ENCODE measurements around the gene SYNDIG1.

GRCh38 chr20:24708411-24709295 lies 239.2 kb downstream of the SYNDIG1 start:
- TF ChIP-seq CTCF (conservative IDR thresholded peaks at IDR 0.05; ENCODE audit: low read depth, low read length) (no peak), POLR2A (IDR thresholded peaks at IDR 0.05; ENCODE audit: low read depth, low read length) (no peak), RCOR1 (IDR thresholded peaks at IDR 0.05; ENCODE audit: insufficient replicate concordance, low read length) (no peak), BHLHE40 (IDR thresholded peaks at IDR 0.05; ENCODE audit: low read depth, low read length) (no peak), MAFK (IDR thresholded peaks at IDR 0.05; ENCODE audit: low read depth, low read length) (no peak), SMC3 (IDR thresholded peaks at IDR 0.05; ENCODE audit: low read depth, low read length) (no peak), RFX5 (IDR thresholded peaks at IDR 0.05; ENCODE audit: low read depth, low read length) (no peak), RAD21 (IDR thresholded peaks at IDR 0.05; ENCODE audit: low read length) (no peak), USF2 (IDR thresholded peaks at IDR 0.05; ENCODE audit: low read depth, low read length) (no peak)

Data from IMR-90 (cell line).